IPS-15b (cell line): Measurements from ENCODE around the gene ACSF3.
"Not testable (repeated sequence)": the region's sequence is repeated elsewhere in the genome, so short reads cannot be mapped to it uniquely, and the experiment has no call there.

Experiments used
- H3K27me3 ChIP-seq: one replicate; pipeline ENCODE4 v1.6.1; 2013; ENCODE audit warnings: low read length; ENCODE audit not compliant: control insufficient read depth, insufficient read depth
- H3K36me3 ChIP-seq: one replicate; pipeline ENCODE4 v1.6.1; 2013; ENCODE audit warnings: low read length; ENCODE audit not compliant: control insufficient read depth, insufficient read depth
- H3K4me1 ChIP-seq: one replicate; pipeline ENCODE4 v1.6.1; 2013; ENCODE audit warnings: mild to moderate bottlenecking, low read length; ENCODE audit not compliant: control insufficient read depth, insufficient read depth
- H3K4me3 ChIP-seq: one replicate; pipeline ENCODE4 v1.5.1; 2013; ENCODE audit warnings: low read depth, low read length
- H3K9ac ChIP-seq: one replicate; pipeline ENCODE4 v1.6.1; 2013; ENCODE audit warnings: low read depth, mild to moderate bottlenecking, low read length
- H3K9me3 ChIP-seq: one replicate; pipeline ENCODE4 v1.6.1; 2013; ENCODE audit warnings: mild to moderate bottlenecking, low read length; ENCODE audit not compliant: control insufficient read depth, insufficient read depth

ACSF3 gene

DNA sequence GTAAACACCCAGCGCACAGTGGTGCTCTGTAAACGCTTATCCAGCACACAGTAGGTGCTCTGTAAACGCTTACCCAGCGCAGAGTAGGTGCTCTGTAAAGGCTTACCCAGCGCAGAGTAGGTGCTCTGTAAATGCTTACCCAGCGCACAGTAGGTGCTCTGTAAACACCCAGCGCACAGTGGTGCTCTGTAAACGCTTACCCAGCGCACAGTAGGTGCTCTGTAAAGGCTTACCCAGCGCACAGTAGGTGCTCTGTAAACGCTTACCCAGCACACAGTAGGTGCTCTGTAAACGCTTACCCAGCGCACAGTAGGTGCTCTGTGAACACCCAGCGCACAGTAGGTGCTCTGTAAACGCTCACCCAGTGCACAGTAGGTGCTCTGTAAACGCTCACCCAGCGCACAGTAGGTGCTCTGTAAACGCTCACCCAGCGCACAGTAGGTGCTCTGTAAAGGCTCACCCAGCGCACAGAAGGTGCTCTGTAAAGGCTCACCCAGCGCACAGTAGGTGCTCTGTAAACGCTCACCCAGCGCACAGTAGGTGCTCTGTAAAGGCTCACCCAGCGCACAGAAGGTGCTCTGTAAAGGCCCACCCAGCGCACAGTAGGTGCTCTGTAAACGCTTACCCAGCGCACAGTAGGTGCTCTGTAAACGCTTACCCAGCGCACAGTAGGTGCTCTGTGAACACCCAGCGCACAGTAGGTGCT, 92.4 kb downstream of the ACSF3 start:
- H3K9ac ChIP-seq, H3K9me3 ChIP-seq, H3K4me3 ChIP-seq, H3K4me1 ChIP-seq, H3K27me3 ChIP-seq, H3K36me3 ChIP-seq: not testable (repeated sequence)

DNA sequence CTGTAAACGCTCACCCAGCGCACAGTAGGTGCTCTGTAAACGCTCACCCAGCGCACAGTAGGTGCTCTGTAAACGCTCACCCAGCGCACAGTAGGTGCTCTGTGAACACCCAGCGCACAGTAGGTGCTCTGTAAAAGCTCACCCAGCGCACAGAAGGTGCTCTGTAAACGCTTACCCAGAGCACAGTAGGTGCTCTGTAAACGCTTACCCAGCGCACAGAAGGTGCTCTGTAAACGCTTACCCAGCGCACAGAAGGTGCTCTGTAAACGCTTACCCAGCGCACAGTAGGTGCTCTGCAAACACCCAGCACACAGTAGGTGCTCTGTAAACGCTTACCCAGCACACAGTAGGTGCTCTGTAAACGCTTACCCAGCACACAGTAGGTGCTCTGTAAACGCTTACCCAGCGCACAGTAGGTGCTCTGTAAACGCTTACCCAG, 93.0 kb downstream of the ACSF3 start:
- H3K4me1 ChIP-seq, H3K9ac ChIP-seq, H3K36me3 ChIP-seq, H3K9me3 ChIP-seq, H3K27me3 ChIP-seq, H3K4me3 ChIP-seq: not testable (repeated sequence)

DNA sequence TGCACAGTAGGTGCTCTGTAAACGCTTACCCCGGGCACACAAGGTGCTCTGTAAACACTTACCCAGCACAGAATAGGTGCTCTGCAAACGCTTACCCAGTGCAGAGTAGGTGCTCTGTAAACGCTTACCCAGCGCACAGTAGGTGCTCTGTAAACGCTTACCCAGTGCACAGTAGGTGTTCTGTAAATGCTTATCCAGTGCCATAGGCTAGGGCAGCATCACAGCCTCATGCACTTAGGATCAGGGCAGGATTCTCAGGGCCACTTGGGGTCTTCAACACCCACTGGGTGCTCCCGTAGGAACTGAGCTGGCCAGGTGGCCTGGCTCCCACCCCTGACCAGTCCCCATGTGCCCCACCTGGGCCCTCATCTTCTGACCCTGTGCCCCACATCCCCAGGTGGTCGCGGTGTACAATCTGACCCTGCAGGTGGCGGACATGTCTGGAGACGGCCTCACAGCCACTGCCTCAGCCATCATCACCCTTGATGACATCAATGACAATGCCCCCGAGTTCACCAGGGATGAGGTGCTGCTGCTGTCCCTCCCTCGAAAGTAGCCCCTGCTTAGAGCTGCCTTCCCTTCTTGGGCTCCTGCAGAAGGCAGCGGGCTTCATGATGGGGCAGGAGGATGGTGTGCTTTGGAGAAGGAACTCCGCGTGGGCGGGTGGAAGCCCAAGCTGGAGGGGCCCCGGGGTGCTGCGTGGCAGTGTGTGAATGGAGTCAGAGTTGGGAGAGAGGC, 93.5 kb downstream of the ACSF3 start:
- no peaks in the 10 kb centered on the region for H3K4me1 ChIP-seq
- peaks cover 5% of the 10 kb centered on the region for H3K27me3 ChIP-seq
- H3K9me3 ChIP-seq, result peaks cover 3% of the 10 kb centered on the region
- H3K36me3 ChIP-seq, result no peaks in the 10 kb centered on the region
- no peak overlapping the region for H3K9ac ChIP-seq
- H3K4me3 ChIP-seq, result no peak overlapping the region

DNA sequence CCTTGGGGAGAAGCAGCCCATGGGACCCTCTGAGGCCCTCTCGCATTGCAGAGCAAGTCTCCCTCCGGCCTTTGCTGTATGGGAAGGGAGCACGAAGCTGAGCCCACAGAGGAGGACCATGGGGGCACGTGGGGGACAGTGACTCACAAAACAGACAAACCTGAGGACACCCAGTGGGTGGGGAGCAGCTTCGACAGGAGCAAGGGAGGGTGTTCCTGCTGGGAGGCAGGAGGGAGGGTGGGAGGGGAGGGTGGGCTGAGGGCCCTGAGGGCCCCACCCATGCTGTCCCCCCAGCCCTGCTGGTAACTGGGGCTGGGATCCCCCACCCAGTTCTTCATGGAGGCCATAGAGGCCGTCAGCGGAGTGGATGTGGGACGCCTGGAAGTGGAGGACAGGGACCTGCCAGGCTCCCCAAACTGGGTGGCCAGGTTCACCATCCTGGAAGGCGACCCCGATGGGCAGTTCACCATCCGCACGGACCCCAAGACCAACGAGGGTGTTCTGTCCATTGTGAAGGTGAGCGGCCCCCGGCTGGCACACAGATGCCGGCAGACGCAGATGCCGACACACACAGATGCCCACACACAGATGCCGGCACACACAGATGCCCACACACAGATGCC, 94.2 kb downstream of the ACSF3 start:
- H3K4me1 ChIP-seq, result no peaks in the 10 kb centered on the region
- H3K36me3 ChIP-seq, result no peaks in the 10 kb centered on the region
- H3K9ac ChIP-seq, result no peak overlapping the region
- H3K4me3 ChIP-seq, result no peak overlapping the region
- peaks cover 5% of the 10 kb centered on the region for H3K27me3 ChIP-seq
- H3K9me3 ChIP-seq, result peaks cover 3% of the 10 kb centered on the region

DNA sequence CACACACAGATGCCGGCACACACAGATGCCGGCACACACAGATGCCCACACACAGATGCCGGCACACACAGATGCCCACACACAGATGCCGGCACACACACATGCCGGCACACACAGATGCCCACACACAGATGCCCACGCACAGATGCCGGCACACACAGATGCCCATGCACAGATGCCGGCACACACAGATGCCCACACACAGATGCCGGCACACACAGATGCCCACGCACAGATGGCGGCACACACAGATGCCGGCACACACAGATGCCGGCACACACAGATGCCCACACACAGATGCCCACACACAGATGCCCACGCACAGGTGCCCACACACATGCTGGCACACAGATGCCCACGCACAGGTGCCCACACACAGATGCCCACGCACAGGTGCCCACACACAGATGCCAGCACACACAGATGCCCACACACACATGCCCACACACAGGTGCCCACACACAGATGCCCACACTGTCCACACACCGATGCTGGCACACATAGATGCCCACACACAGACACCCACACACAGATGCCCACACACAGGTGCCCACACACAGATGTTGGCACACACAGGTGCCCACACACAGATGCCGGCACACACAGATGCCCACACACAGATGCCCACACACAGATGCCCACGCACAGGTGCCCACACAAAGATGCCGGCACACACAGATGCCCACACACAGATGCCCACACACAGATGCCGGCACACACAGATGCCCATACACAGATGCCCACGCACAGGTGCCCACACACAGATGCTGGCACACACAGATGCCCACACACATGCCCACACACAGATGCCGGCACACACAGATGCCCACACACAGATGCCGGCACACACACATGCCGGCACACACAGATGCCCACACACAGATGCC, 95.1 kb downstream of the ACSF3 start:
- not testable (repeated sequence) for H3K9ac ChIP-seq, H3K4me3 ChIP-seq, H3K36me3 ChIP-seq, H3K9me3 ChIP-seq, H3K27me3 ChIP-seq, H3K4me1 ChIP-seq

DNA sequence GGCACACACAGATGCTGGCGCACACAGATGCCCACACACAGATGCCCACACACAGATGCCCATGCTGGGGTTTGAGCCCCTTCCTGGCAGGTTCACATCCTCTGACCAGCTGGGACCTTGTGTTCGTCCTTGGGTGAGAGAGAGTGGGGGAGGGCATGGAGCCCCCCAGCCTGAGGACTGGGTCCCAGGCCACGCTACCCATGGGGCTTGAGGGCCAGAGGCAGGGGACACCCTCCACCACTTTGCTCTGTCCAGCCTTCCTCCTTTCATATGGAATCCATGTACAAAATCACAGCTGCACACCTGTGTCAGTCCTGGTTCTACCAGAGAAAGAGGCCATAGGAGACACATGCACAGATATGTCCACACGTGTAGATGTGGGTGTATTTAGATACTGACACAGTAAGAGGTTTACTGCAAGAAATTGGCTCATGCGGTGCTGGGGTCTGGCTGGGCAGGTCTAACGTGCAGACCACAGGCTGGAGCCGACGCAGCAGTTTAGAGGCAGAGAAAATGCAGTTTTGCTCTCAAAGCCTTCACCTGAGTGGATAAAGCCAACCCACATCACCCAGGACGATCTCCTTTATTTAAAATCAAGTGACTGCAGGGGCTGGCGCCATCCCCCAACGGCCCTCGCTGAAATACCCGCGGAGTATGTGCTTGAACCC, 95.8 kb downstream of the ACSF3 start:
- Histone ChIP-seq H3K36me3 (no peaks in the 10 kb centered on the region), H3K4me3 (no peak overlapping the region), H3K9ac (no peak overlapping the region), H3K27me3 (peaks cover 7% of the 10 kb centered on the region), H3K4me1 (no peaks in the 10 kb centered on the region), H3K9me3 (peaks cover 3% of the 10 kb centered on the region)

DNA sequence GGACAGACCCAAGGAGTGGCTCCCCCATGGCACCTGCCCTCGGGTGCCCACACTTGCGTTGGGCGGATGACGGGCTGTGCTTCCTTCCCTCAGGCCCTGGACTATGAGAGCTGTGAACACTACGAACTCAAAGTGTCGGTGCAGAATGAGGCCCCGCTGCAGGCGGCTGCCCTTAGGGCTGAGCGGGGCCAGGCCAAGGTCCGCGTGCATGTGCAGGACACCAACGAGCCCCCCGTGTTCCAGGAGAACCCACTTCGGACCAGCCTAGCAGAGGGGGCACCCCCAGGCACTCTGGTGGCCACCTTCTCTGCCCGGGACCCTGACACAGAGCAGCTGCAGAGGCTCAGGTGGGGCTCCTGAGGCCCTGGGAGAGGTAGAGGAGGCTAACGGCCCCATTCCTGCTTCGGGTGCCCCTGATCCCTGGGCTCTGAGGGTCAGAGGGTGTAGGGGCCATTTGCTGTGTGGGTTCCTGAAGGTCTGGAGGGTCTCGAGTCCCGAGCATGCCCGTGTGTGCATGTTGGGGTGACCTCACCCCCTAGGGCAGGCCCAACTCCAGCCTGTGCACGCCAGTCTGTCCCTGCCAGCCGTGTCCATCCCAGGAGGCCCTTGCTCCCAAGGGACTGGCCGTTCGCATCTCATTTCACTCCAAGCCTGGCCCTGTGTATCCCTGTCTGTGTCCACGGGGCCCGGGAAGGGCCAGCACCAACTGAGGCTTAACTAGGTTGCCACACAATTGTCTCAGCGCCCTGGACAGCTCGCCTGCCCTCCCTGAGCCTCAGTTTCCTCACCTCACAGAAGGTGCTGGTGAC, 96.7 kb downstream of the ACSF3 start:
- H3K4me1 ChIP-seq, result no peaks in the 10 kb centered on the region
- H3K27me3 ChIP-seq, result peaks cover 7% of the 10 kb centered on the region
- H3K9ac ChIP-seq, result no peak overlapping the region

DNA sequence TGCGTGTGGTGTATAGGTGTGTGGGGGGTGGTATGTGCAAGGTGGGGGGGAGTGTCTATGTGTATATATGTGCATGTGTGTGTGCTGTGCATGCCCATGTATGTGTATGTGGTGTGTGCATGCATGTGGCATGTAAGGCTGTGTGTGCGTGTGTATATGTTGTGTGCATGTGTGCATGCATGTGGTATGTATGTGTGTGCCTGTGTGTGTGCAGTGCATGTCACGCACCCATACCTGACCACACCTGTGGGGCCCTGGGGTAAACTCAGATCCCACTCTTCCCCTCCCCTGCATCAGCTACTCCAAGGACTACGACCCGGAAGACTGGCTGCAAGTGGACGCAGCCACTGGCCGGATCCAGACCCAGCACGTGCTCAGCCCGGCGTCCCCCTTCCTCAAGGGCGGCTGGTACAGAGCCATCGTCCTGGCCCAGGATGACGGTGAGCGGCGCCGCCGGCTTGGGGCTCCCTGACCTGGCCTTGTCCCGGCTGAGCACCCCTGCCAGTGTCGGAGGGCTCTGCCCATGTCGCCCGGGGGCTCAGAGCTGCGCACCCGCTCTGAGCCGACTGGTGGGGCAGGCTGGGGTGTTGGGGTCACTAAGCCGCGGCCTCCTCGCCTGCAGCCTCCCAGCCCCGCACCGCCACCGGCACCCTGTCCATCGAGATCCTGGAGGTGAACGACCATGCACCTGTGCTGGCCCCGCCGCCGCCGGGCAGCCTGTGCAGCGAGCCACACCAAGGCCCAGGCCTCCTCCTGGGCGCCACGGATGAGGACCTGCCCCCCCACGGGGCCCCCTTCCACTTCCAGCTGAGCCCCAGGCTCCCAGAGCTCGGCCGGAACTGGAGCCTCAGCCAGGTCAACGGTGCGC, 97.6 kb downstream of the ACSF3 start:
- H3K4me1 ChIP-seq, result no peaks in the 10 kb centered on the region
- H3K36me3 ChIP-seq, result no peaks in the 10 kb centered on the region
- no peak overlapping the region for H3K4me3 ChIP-seq
- no peak overlapping the region for H3K9ac ChIP-seq
- peaks cover 3% of the 10 kb centered on the region for H3K9me3 ChIP-seq
- H3K27me3 ChIP-seq, result peaks cover 7% of the 10 kb centered on the region

More for the DNA sequence above, 96.7 kb downstream of the ACSF3 start:
- Histone ChIP-seq H3K4me3 (no peak overlapping the region), H3K36me3 (no peaks in the 10 kb centered on the region), H3K9me3 (peaks cover 3% of the 10 kb centered on the region)

DNA sequence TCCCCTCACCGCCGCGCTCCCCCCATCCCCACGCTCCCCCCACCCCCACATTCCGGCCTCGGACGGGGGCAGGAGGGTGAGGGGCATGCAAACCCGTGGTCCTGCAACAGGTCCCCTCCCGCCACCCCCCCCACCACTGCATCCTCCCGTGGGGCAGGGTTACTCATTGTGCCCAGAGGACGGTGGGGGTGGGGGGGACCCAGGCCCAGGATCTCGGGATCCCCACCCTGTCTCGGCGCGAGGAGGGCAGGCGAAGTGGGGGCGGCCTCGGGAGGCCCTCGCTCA, 98.2 kb downstream of the ACSF3 start:
- H3K27me3 ChIP-seq, result peaks cover 7% of the 10 kb centered on the region
- H3K9ac ChIP-seq, result no peak overlapping the region
- H3K4me1 ChIP-seq, result no peaks in the 10 kb centered on the region
- H3K9me3 ChIP-seq, result peaks cover 3% of the 10 kb centered on the region
- peak overlapping the region; percentile 52 for H3K4me3 ChIP-seq
- no peaks in the 10 kb centered on the region for H3K36me3 ChIP-seq

DNA sequence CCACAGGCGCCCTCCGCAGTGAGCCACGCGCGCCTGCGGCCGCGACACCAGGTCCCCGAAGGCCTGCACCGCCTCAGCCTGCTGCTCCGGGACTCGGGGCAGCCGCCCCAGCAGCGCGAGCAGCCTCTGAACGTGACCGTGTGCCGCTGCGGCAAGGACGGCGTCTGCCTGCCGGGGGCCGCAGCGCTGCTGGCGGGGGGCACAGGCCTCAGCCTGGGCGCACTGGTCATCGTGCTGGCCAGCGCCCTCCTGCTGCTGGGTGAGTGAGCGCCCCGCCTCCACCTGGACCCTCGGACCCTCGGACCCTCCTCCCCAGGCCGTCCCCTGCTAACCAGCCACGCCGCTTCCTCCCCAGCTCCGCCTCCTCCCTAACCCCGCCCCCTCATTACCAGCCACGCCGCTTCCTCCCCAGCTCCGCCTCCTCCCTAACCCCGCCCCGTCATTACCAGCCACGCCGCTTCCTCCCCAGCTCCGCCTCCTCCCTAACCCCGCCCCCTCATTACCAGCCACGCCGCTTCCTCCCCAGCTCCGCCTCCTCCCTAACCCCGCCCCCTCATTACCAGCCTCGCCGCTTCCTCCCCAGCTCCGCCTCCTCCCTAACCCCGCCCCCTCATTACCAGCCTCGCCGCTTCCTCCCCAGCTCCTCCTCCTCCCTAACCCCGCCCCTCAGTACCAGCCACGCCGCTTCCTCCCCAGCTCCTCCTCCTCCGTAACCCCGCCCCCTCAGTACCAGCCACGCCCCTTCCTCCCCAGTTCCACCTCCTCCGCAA, 98.7 kb downstream of the ACSF3 start:
- not testable (repeated sequence) for H3K4me1 ChIP-seq, H3K9ac ChIP-seq, H3K27me3 ChIP-seq, H3K9me3 ChIP-seq, H3K36me3 ChIP-seq
- peak overlapping the region; percentile 52 for H3K4me3 ChIP-seq
